H9 (cell line): ENCODE results near the gene TSPAN17. TPM values are rescaled to one million over a fixed set of nuclear protein-coding genes. Genes with fewer than 3 reads are reported as not detected.

Source experiments
- DNase-seq: peaks from one replicate; pipeline ENCODE4 v3.0.0-alpha.2; 2017
- H2AFZ ChIP-seq: one replicate; pipeline ENCODE4 v1.6.1; 2013; ENCODE audit warnings: mild to moderate bottlenecking, low read length, control low read depth, moderate library complexity
- H2AK5ac ChIP-seq: 2 replicates; pipeline ENCODE4 v1.6.1; 2013; ENCODE audit warnings: low read length, control low read depth, mixed read lengths; ENCODE audit not compliant: insufficient read length
- H2BK120ac ChIP-seq: one replicate; pipeline ENCODE4 v1.6.1; 2013; ENCODE audit warnings: low read depth, mild to moderate bottlenecking, low read length, control low read depth, inconsistent platforms; ENCODE audit not compliant: poor library complexity, severe bottlenecking
- H2BK12ac ChIP-seq: 2 replicates; pipeline ENCODE4 v1.6.1; 2013; ENCODE audit warnings: low read length, control low read depth, mixed read lengths, low read depth; ENCODE audit not compliant: insufficient read length
- H2BK15ac ChIP-seq: 2 replicates; pipeline ENCODE4 v1.6.1; 2013; ENCODE audit warnings: low read depth, low read length, control low read depth
- H2BK20ac ChIP-seq: one replicate; pipeline ENCODE4 v1.6.1; 2013; ENCODE audit warnings: low read depth, mild to moderate bottlenecking, low read length, control low read depth, inconsistent platforms; ENCODE audit not compliant: poor library complexity, severe bottlenecking
- H2BK5ac ChIP-seq: 2 replicates; pipeline ENCODE4 v1.6.1; 2013; ENCODE audit warnings: low read length, control low read depth, mixed read lengths; ENCODE audit not compliant: insufficient read length
- H3K14ac ChIP-seq: 2 replicates; pipeline ENCODE4 v1.6.1; 2013; ENCODE audit warnings: low read length, control low read depth; ENCODE audit not compliant: insufficient read depth
- H3K18ac ChIP-seq: 2 replicates; pipeline ENCODE4 v1.6.1; 2013; ENCODE audit warnings: low read depth, mild to moderate bottlenecking, mixed read lengths, low read length, control low read depth; ENCODE audit not compliant: insufficient read length
- H3K23ac ChIP-seq: 2 replicates; pipeline ENCODE4 v1.6.1; 2013; ENCODE audit warnings: low read length, control low read depth, mixed read lengths, low read depth; ENCODE audit not compliant: insufficient read length
- H3K23me2 ChIP-seq: 2 replicates; pipeline ENCODE4 v1.6.1; 2013; ENCODE audit warnings: low read depth, mild to moderate bottlenecking, mixed read lengths, low read length, control low read depth; ENCODE audit not compliant: insufficient read length, poor library complexity, severe bottlenecking
- H3K27ac ChIP-seq: 2 replicates; pipeline ENCODE4 v1.5.1; 2013; ENCODE audit warnings: low read length, control low read depth, mixed read lengths, low read depth; ENCODE audit not compliant: insufficient read length
- H3K27me3 ChIP-seq: 2 replicates; pipeline ENCODE4 v1.6.1; 2013; ENCODE audit warnings: low read length, control low read depth, inconsistent platforms; ENCODE audit not compliant: insufficient read depth
- H3K4ac ChIP-seq: 2 replicates; pipeline ENCODE4 v1.6.1; 2013; ENCODE audit warnings: low read depth, mild to moderate bottlenecking, control low read depth, inconsistent platforms, low read length, moderate library complexity
- H3K4me1 ChIP-seq: 2 replicates; pipeline ENCODE4 v1.6.1; 2013; ENCODE audit warnings: low read length, control low read depth, inconsistent platforms; ENCODE audit not compliant: insufficient read depth
- H3K4me2 ChIP-seq: 2 replicates; pipeline ENCODE4 v1.6.1; 2013; ENCODE audit warnings: low read length, control low read depth, mixed read lengths; ENCODE audit not compliant: insufficient read length, insufficient read depth
- H3K56ac ChIP-seq: 2 replicates; pipeline ENCODE4 v1.6.1; 2013; ENCODE audit warnings: low read depth, mild to moderate bottlenecking, mixed read lengths, low read length, control low read depth; ENCODE audit not compliant: insufficient read length
- H3K79me1 ChIP-seq: 2 replicates; pipeline ENCODE4 v1.6.1; 2013; ENCODE audit warnings: low read depth, mild to moderate bottlenecking, moderate library complexity, low read length, control low read depth, inconsistent platforms; ENCODE audit not compliant: insufficient read depth, poor library complexity, severe bottlenecking
- H3K79me2 ChIP-seq: 2 replicates; pipeline ENCODE4 v1.6.1; 2013; ENCODE audit warnings: low read length, control low read depth, inconsistent platforms; ENCODE audit not compliant: insufficient read depth
- H3K9ac ChIP-seq: 2 replicates; pipeline ENCODE4 v1.6.1; 2013; ENCODE audit warnings: low read length, control low read depth, mixed read lengths; ENCODE audit not compliant: insufficient read length; ENCODE audit errors: extremely low read depth
- H3K9me3 ChIP-seq: one replicate; pipeline ENCODE4 v1.6.1; 2013; ENCODE audit warnings: low read depth, low read length, inconsistent platforms; ENCODE audit not compliant: control insufficient read depth
- H3T11ph ChIP-seq: one replicate; pipeline ENCODE4 v1.6.1; 2013; ENCODE audit warnings: mild to moderate bottlenecking, low read length, control low read depth, inconsistent platforms
- H4K20me1 ChIP-seq: one replicate; pipeline ENCODE4 v1.6.1; 2013; ENCODE audit not compliant: control insufficient read depth, insufficient read length, insufficient read depth
- H4K5ac ChIP-seq: 2 replicates; pipeline ENCODE4 v1.6.1; 2013; ENCODE audit warnings: low read depth, mild to moderate bottlenecking, mixed read lengths, low read length, control low read depth; ENCODE audit not compliant: insufficient read length
- H4K8ac ChIP-seq: replicated peaks from 2 replicates; pipeline ENCODE4 v1.6.1; 2013; ENCODE audit warnings: low read length, control low read depth, mixed read lengths, low read depth; ENCODE audit not compliant: insufficient read length
- H4K91ac ChIP-seq: 2 replicates; pipeline ENCODE4 v1.6.1; 2013; ENCODE audit warnings: low read depth, mild to moderate bottlenecking, moderate library complexity, mixed read lengths, low read length, control low read depth; ENCODE audit not compliant: insufficient read length
- H3K27ac Mint-ChIP-seq, 3 experiments: 2 replicates in 2 of 3; 3 replicates in 1 of 3; pipeline ENCODE4 v1.8.0; 2020 to 2021; ENCODE audit warnings: mixed read lengths in 3 of 3, mild to moderate bottlenecking in 1 of 3, moderate library complexity in 1 of 3
- H3K27me3 Mint-ChIP-seq: 2 replicates; pipeline ENCODE4 v1.8.0; 2021; ENCODE audit warnings: low read depth, mild to moderate bottlenecking, moderate library complexity, mixed read lengths
- H3K36me3 Mint-ChIP-seq, 3 experiments: 2 replicates in 2 of 3; 3 replicates in 1 of 3; pipeline ENCODE4 v1.8.0; 2020 to 2021; ENCODE audit warnings: low read depth in 3 of 3, mixed read lengths in 3 of 3; ENCODE audit not compliant: insufficient read depth in 1 of 3
- H3K4me1 Mint-ChIP-seq, 2 experiments: 2 replicates each; pipeline ENCODE4 v1.8.0; 2020; ENCODE audit warnings: mixed read lengths in 2 of 2
- H3K4me3 Mint-ChIP-seq, 2 experiments: 2 replicates in 1 of 2; 3 replicates in 1 of 2; pipeline ENCODE4 v1.8.0; 2020 to 2021; ENCODE audit warnings: mild to moderate bottlenecking in 2 of 2, mixed read lengths in 2 of 2, moderate library complexity in 1 of 2
- H3K9me3 Mint-ChIP-seq, 2 experiments: 2 replicates in 1 of 2; 3 replicates in 1 of 2; pipeline ENCODE4 v1.8.0; 2020; ENCODE audit warnings: mild to moderate bottlenecking in 2 of 2, mixed read lengths in 2 of 2, moderate library complexity in 1 of 2
- CTCF ChIP-seq: fragments of 200-600 bp; sonication (generic); conservative IDR thresholded peaks from 3 replicates; pipeline ENCODE4 v1.8.0; 2021; ENCODE audit warnings: antibody characterized with exemption, mild to moderate bottlenecking
- WGBS: extraction: QIAGEN DNeasy Blood & Tissue Kit; methylation state at CpG from one replicate; pipeline ENCODE4 v1.1.7; 2013; ENCODE audit warnings: missing lambda C conversion rate, low lambda C conversion rate, mixed read lengths; ENCODE audit not compliant: insufficient read length; ENCODE audit errors: extremely low coverage; 5-methylcytosine and 5-hydroxymethylcytosine counted together
- total RNA-seq: library from RNA; stranded (reverse); gene quantifications from 2 replicates; pipeline ENCODE4 v1.2.1, GENCODE V29; 2021

Gene TSPAN17
- total RNA-seq, 1 experiment from 2014 or later, result 46.8 TPM

- Histone ChIP-seq H3K23ac (no peak overlapping the region), H3K56ac (no peak overlapping the region), H3K27me3 (no peaks in the 10 kb centered on the region), H3T11ph (no peak overlapping the region), H4K20me1 (no peaks in the 10 kb centered on the region), H3K14ac (no peak overlapping the region), H2BK120ac (no peak overlapping the region), H3K9ac (no peak overlapping the region), H3K18ac (no peak overlapping the region), H3K4me2 (no peak overlapping the region), H4K5ac (no peak overlapping the region), H2AFZ (no peak overlapping the region), H2AK5ac (no peak overlapping the region), H2BK5ac (no peak overlapping the region), H3K79me1 (no peaks in the 10 kb centered on the region), H4K8ac (no peak overlapping the region), H3K4ac (no peak overlapping the region), H3K9me3 (no peaks in the 10 kb centered on the region), H2BK15ac (no peak overlapping the region), H2BK20ac (no peak overlapping the region), H3K27ac (no peak overlapping the region), H3K23me2 (no peaks in the 10 kb centered on the region), H4K91ac (no peak overlapping the region), H3K4me1 (no peaks in the 10 kb centered on the region), H3K79me2 (no peaks in the 10 kb centered on the region), H2BK12ac (no peak overlapping the region)
- Mint-ChIP-seq H3K27ac (no peak overlapping the region), H3K4me3 (no peak overlapping the region), H3K27me3 (peaks cover 12% of the 10 kb centered on the region), H3K9me3 (no peaks in the 10 kb centered on the region), H3K4me1 (peaks cover 7 to 19% of the 10 kb centered on the region in 2 experiments), H3K36me3 (no peaks in the 10 kb centered on the region)
- WGBS, result no CpG with 5 or more reads among the region's 5 CpGs
- no peak for TF ChIP-seq CTCF
- no peak for DNase-seq
These were observed 31.3 kb downstream of the TSPAN17 start for GRCh38 chr5:176678584-176678983.
